Amygdala (tissue), 56 donors: ENCODE results near the gene OR10G7.

Experiments
- DNase-seq, 56 donors: peaks; one replicate each; lab custom pipeline; 2025; lab: John Stamatoyannopoulos, UW

The OR10G7 gene, protein sequence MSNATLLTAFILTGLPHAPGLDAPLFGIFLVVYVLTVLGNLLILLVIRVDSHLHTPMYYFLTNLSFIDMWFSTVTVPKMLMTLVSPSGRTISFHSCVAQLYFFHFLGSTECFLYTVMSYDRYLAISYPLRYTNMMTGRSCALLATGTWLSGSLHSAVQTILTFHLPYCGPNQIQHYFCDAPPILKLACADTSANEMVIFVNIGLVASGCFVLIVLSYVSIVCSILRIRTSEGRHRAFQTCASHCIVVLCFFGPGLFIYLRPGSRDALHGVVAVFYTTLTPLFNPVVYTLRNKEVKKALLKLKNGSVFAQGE

DNA sequence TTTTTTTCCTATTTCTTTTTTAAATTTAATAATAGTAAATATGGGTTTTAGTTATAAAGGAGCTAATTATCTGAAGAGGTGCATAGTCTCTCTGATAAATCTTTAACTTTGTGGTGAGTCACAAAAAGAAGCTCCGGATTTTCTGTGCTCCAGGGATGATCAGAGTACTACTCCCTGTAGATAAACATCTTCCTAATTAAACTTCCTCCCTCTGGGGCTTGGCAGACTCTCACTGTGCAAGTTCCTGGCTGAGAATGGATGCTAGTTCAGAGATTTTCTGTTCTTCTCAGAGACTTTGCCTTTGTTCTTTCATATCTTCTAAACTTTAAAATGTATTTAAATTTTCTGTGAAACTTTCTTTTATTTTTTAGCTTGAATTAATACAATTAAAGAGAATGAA lies at the start of gene OR10G7:
TSS of gene OR10G7 (minus strand) at position 72 of the 400 bp plus-strand sequence. CDS start 2,324 bp downstream, outside the sequence.
- no peak for DNase-seq

DNA sequence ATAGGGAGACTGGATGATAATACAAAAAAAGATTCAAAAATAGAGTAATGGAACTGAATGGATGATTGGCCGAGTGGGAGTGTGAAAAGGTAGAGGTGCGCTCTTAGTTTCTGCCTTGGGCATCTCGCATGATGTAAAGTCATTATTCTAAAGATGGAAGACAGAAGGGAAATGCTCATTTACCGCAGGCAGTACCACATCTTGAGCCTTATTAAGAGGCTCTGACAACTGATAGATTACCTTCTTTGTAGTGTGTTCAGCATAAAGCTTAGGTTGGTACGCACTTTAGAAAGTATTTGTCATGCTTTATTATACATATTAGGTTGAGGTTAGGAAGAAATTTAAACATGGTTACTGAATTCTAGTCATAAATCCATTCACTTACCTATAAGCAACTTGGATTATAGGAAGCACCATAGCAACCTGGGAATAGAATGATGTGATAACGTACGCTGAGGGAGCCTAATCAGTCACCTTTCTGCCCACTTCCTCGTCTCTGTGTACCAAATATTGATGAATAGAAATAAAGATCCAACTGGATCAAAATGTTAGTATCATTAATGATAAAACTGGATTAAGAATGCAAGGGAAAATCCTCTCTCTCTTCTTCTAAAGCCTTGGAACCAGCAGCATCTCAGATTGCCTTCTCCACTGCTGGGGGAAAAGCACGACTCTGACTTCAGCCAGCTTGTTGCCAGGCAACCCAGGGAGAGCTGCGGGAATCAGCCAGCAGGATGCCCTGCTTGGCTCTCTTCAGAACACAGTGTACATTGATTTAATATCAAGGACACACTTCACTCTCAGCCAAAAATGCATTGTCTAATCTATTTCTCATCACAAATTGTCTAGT lies 45.1 kb upstream of the OR10G7 start:
- peak in 35 of 56 donors; percentile 6 to 74 (median 43) for DNase-seq

DNA sequence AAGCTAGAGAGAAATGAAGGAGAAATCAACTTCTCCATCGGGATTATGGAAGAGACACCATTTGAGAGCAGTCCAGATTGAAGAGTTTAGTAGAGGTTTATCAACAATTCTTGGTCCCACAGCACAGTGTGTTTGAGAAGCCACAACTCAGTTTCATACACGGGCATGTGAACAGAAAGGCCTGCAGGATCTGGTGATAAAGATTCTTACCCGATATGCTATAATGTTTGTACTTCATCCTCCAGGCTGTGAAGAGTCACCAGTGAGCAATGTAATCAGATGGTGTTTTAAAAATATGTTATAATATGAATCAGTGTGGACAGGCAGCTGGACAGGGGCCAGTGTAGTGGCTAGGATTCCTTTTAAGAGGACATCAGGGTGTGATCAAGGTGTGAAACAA lies 44.5 kb upstream of the OR10G7 start:
- DNase-seq: no peak

DNA sequence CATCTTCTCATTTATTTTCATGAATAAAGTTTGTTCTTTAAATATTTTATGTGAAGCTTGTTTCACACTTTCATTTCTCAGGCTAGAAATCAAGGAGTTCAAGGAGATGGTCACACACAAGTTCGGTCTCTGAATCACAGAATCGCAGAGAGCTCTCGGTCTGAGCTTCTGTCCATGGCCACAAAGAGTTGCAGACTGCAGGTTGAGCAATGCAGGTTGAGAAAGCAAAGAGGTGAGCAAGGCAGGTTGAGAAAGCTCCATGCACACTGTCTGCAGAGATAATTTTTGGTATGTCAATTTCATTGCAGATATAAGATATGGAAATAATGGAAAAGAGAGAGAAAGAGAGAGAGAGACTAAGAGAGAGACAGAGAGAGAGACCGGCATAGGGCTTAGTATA lies 41.2 kb upstream of the OR10G7 start:
- DNase-seq: no peak

DNA sequence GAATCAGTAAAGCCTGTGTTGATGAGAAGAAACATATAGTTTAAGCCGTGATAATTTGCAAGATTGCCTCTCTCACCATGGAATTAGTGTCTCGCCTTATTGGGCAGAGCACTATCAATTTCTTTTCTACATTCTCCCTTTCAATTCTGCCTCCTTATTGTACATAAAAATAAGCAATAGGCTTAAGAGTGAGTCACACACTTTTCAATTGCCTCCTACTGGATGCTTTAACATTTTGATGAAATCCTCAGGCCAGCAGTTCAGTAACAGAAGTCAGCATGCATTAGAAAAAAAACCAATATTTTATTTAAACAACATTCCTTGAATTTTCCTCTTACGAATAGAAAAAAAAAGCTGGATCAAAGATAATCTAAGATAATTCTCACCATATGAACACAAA lies 40.4 kb upstream of the OR10G7 start:
- no peak for DNase-seq

DNA sequence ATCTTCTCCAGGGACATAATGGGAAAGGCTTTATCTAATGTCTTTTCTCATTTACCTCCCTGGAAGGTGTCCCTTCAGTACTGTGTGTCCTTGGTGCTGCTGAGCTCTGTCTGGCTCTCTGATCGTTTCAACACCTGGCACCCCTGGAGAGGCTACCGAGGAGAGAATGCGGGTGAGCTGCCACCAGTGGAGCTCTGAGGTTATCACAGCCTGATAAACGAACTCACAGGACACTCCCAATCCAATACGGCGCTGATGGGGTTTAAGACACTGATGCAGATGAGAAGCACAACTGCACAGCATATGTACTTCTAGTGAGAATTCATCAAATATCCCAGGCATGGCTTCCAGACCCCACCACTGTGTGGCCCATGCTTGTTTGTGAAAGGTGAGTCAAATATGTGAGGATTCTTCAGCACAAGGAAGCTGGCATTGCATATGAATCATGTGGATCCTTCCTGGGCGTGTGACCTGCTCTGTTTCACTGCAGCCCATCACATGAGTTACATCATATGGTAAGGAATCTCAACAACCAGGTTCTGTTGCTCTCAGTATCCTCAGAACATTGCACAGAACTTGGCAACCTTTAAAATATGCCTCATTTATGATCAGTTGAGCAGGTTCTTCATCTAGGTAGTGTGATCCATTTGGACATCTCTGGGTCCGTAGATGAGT lies 39.3 kb upstream of the OR10G7 start:
- no peak for DNase-seq

DNA sequence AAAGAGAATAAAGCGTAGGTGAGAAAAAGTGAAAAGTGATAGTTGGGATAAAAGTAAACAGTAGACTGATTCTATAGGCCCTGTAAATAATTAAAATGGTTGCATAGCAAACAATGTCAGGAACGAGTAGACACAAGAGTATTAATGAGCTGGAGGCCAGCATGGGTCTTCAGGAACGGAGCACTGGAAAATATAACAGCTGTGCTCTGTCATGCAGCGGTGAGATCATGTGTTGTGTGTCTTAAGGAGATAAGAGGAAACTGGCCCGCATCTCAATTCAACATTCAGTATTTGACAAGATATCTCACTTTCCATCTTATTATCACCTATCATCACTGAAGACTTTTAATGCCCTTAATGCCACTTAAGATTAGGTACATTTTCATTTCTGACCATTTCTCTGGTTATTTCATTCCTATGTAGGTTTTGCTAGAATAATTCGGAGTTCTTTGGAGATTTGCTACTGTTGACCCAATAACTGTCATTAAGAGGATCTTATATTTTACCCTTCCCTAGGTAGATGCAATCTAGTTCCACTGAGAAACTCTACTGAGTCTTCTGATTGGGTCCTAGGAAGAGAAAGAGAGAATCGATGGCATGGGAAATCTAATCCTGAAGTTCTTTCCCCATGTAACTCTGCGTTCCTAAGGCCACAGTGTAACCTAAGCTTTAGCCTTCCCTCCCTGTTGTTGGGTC lies 38.7 kb upstream of the OR10G7 start:
- no peak for DNase-seq

DNA sequence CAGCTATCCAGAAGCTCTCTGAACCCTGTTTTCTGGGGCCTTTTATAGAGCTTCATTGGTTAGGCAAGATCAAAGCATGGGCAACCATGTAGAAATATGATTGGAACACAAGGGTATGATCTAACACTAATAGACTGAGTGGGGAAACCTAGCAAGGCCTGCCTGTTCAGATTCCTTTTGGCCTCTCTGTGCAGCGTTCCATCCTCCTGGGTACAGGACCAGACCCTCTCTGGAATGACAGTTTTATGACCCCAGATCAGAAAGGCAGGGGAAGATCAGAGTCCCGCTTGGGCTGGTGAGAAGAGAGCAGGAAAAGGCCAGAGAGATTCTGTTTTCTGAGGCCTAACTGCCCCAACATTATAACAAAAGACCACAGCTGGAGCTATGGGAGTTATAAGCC lies 37.5 kb upstream of the OR10G7 start:
- DNase-seq: no peak

DNA sequence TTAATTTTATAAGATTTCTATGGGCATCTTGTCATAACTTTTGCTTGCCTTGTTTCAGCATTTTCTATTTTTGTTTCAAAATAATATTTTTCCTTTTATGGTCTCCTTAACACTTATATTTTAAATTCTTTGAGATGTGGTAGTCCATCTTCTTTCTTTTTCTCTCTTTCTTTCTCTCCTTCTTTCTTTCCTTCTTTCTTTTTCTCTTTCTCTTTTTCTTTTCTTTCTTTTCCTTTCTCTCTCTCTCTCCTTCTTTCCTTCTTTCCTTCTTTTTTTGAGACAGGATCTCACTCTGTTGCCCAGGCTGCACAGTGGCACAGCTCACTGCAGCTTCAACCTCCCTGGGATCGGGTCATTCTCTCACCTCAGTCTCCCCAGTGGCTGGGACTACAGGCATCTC lies 36.1 kb upstream of the OR10G7 start:
- DNase-seq: no peak

DNA sequence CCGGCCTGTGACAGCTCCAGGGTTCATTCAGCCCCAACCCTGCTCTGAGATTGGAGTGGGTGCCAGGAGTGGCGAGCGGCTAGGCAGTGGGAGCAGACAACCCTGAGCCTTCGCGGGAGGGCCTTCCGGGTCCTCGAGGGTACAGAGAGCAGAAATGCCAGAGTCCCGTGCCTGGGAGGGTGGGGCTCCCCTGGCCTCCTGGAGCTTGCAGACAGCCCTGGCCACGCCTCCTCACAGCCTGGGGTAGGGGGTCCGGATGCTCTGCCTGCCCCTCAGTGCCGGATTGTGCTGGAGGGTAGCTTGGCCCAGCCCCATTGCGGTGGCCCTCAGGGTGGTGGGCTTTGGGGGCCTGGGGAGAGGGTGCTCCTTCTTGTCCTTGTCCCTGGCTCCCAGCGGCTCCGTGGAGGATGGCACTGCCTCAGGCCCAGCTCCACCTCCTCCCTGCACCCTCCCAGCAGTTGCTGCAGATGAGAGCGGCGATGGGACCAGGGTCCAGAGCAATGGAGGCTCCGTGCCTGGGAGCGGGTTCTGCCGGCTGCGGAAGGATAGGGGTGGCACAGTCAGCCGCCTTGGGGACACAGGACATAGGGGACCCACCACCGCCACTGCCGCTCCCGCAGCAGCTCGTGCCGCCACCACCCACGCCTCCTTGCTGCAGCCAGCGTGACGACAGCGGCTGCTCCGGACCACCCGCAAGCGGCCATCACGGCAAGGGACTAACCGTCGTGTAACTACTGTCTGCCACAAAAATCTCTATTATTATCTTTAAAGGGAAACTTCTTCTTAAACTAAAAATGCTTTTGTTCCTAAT lies 34.9 kb upstream of the OR10G7 start:
- DNase-seq: peak in 25 of 56 donors; percentile 11 to 67 (median 50)

DNA sequence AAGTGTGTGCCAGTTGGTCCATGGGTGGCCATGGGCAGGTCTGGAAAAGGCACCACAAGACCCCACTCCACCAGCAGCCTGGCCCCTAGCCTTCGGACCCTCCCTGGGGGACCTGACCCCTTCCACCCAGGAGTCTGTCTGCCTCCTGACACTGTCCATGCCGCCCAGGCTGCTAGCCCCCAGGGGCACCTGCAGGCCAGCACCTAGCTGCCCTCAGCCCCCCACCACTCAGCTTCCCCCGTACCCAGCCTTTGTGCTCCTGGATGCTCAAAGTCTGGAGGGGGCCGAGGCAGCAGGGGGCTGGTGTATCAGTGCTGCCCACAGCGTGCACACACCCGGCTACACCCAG lies 34.3 kb upstream of the OR10G7 start:
- no peak for DNase-seq

DNA sequence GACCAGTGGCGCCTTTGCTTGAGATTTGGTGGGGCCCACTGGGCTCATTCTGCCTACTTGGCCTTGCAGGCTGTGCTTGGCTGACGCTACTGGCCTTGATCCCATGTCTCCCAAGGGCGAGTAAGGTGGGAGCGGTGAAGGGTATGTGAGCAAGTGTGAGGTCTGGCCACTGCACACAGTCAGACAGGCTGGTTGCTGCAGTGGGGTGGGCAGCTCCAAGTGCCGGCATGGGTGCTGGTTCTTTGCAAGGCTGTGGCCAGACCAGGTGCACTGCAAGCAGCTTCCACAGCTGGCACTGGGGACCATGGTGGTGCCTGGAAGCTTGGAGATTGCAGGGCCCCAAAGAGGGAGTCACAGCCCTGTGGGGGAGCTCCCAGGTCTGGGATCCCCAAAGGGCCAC lies 33.4 kb upstream of the OR10G7 start:
- DNase-seq: no peak

DNA sequence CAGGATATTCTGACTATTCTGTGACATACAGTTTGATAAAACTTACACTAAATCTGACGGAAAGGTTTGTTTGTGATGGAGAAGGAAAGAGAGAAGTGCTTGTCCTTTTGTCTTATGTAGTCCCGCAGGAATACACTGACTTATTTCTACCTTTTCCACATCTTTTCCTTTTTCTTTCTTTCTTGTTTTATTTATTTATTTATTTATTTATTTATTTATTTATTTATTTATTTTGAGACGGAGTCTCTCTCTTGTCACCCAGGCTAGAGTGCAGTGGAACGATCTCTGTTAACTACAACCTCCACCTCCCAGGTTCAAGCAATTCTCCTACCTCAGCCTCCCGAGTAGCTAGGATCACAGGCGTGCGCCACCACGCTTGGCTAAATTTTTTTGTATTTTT lies 31.0 kb upstream of the OR10G7 start:
- DNase-seq: no peak

DNA sequence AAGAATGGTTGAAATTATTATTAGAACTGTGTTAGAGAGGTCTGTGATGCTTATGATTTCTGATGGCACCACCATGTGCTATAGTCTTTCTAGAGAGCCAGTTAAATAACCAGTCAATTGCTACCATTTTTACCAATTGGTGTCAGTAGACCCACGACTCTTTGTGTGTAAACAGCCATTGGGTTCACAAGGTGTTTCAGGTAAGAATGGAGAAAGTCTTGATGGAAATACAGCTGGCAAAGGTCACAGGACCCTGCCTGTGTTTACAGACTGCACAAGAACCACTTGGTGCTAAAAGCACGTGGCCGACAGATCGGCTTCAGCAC lies 30.5 kb upstream of the OR10G7 start:
- no peak for DNase-seq

DNA sequence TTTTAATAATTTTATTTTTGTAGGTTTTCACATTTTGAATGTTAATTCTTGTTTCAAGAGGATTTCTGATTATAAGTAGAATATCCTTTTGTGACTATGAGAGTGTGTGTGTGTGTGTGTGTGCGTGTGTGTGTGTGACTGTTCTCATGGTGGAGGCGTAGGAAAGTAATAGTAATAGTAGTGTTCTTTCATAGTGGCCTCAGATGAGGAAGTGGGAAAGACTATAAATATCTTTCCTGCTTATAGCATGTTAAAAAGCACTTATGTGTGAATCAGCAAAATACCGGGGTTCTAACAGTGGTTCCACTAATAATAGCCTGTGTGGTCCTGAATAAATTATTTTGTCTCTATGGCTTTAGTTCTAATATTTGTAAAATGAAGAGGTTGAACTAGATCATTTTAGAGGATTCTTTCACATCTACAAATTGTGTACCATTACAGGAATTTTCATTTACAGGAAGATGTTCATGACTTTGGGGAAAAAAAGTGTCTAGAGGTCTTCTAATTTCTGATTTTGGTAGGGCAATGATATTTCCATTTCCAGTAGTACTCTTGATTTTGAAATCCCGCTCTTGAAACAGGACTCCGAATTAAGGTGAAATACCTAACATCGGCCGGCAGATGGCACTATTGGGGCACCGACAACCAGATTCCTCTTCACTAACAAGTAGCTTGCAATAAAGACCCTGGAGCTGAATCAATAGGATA lies 29.9 kb upstream of the OR10G7 start:
- DNase-seq: peak in 40 of 56 donors; percentile 11 to 80 (median 44)

DNA sequence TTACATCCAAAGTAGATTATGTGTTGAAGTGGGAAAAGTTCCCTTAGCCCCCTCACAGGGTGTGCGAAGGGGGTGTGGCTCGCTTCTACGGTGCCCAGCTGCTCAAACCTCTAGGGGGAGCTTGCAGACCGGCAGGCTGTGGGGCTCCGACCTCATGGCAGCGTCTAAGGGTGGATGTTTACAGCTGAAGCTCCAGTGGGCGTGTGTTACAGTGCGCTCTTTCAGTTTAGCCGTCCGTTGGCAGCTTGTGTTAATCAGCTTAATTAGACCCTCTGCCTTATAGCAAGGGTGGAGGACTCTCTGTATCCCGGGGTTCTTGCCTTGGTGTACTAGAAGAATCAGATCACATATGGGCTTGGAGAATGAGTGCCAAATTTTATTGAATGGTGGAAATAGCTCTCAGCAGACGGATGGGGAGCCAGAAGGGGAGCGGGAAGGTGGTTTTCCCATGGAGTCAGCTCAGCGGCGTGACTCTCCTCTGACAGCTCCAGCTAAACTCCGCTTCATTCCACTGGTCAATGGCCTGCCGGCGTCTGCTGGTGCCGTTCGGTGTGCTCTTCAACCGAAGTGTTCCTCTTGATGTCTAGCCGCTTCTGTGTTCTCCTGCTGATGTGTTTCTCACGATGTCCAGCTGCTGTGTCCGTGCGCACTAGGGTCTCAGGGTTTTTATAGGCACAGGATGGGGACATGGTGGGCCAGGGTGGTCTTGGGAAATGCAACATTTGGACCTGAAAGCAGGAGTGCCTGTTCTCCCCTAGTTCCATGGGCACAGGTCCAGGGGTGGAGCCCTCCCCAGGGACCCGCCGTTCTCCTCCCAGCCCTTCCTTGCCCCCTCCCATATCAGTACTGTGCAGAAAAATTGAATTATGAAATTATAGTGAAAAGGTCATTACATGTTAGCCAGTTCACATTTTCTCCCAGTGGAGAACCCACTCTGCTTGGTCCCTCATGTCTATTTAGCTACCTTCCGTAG lies 28.6 kb upstream of the OR10G7 start:
- peak in 22 of 56 donors; percentile 8 to 42 (median 18) for DNase-seq

DNA sequence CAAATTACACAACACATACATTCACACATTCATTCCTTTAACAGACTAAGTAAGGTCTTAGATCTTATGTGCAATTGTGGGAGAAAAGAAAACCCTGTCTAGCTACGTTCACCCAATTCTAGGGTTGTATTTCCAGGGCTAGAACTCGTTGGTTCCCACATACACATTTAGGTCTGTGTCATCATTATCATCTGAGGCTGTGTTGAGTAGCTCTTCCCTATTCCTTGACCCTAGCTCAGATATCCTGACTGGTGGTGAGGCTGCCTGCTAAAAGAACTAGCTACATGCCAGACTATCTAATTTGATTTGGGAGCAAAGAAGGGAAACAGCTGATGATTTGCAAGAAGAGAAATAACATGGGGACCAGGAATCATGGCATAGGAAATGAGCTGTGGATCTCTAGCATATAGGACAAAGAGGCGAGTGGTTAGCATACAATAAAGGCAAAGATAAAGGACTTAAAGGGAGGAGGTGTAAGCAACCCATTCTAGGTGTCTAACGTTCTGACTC lies 27.5 kb upstream of the OR10G7 start:
- no peak for DNase-seq

DNA sequence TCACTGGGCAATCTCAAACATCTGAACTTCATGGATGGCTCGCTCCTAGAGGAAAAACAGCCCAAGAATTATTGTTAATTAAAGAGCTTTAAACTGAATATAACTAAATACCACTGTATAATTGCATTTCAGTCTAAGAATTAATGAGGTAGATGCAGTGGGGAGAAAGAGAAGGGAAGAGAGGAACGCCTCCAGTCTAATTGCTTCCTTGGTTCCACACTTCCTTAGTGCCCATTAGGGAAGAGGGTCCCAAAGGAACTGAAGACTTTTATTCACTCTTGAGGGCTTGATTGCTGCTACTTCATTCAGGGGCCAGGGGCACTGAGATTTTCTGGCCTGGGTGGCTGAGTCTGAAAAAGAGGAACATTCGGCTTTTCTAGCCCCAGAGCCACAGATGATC lies 11.8 kb upstream of the OR10G7 start:
- DNase-seq: no peak
